Prostate gland (tissue), 2 donors: ENCODE measurements around the gene ZSCAN21. TPM values are rescaled to one million over a fixed set of nuclear protein-coding genes. Genes with fewer than 3 reads are reported as not detected.

Experiments used
- DNase-seq: peaks from one replicate; pipeline ENCODE4 v3.0.0-alpha.2; 2019; ENCODE audit warnings: low spot score
- H3K27ac ChIP-seq, 2 donors: fragments of 200-600 bp; sonication (generic); 2 replicates each; pipeline ENCODE4 v1.5.1; 2017 to 2019
- H3K27me3 ChIP-seq: fragments of 200-600 bp; sonication (generic); replicated peaks from 2 replicates; pipeline ENCODE4 v1.5.1; 2019; ENCODE audit not compliant: insufficient read depth
- H3K36me3 ChIP-seq, 2 donors: fragments of 200-600 bp; sonication (generic); 1 replicate in 1 of 2; 2 replicates in 1 of 2; pipeline versions ENCODE4 v1.5.1 to v1.8.1; 2017 to 2019
- H3K4me1 ChIP-seq: fragments of 200-600 bp; sonication (generic); replicated peaks from 2 replicates; pipeline ENCODE4 v1.5.1; 2019
- H3K4me3 ChIP-seq, 2 donors: fragments of 200-600 bp; sonication (generic); 2 replicates each; pipeline ENCODE4 v1.5.1; 2017 to 2019
- H3K9me3 ChIP-seq: fragments of 200-600 bp; sonication (generic); 2 replicates; pipeline ENCODE4 v1.5.1; 2017
- CTCF ChIP-seq, 4 experiments: fragments of 200-600 bp in 2 of 4; fragments of 450-650 bp in 2 of 4; sonication (generic) in 2 of 4; IDR thresholded peaks; 1 replicate in 3 of 4; 2 replicates in 1 of 4; pipeline ENCODE4 v1.5.1; 2016 to 2019; ENCODE audit warnings: antibody characterized with exemption in 4 of 4, mild to moderate bottlenecking in 2 of 4, moderate library complexity in 2 of 4
- POLR2A ChIP-seq: fragments of 450-650 bp; IDR thresholded peaks from one replicate; pipeline ENCODE4 v1.6.1; 2016; ENCODE audit warnings: antibody characterized with exemption, mild to moderate bottlenecking
- POLR2AphosphoS5 ChIP-seq: sonication (generic); formaldehyde crosslinking; IDR thresholded peaks from one replicate; pipeline ENCODE4 v1.6.1; 2017; ENCODE audit warnings: antibody characterized with exemption
- WGBS: methylation state at CpG from one replicate; pipeline ENCODE4 v1.1.5; 2018; 5-methylcytosine and 5-hydroxymethylcytosine counted together
- intact Hi-C: fragments of 100-400 bp; cut with DNase I; formaldehyde crosslinking; loops from one replicate; pipeline ENCODE4 v1.14.2; 2022
- total RNA-seq, 2 donors: library from RNA; depleted of rRNA; stranded (reverse); fragments of >200 nt; gene quantifications; one replicate each; pipeline ENCODE4 v1.1.0, GENCODE V29; 2016

ZSCAN21 gene
- total RNA-seq, 2 donors from 2014 or later, result 24.6 to 38.0 TPM

GRCh38 chr7:100093925-100094486 lies 44.4 kb downstream of the ZSCAN21 start:
- Histone ChIP-seq H3K4me3 (no peak overlapping the region), H3K36me3 (peaks cover 7 to 65% of the 10 kb centered on the region in 2 donors), H3K27me3 (no peaks in the 10 kb centered on the region), H3K27ac (no peak overlapping the region), H3K4me1 (peaks cover 7% of the 10 kb centered on the region), H3K9me3 (no peaks in the 10 kb centered on the region)
- TF ChIP-seq POLR2AphosphoS5, result no peak
- TF ChIP-seq POLR2A, result no peak
- TF ChIP-seq CTCF (IDR thresholded peaks at IDR 0.05), result no peak
- DNase-seq, result no peak
- 89% methylated on average over 16 of the region's 16 CpGs for WGBS
- intact Hi-C loops, result no loop called here

DNA sequence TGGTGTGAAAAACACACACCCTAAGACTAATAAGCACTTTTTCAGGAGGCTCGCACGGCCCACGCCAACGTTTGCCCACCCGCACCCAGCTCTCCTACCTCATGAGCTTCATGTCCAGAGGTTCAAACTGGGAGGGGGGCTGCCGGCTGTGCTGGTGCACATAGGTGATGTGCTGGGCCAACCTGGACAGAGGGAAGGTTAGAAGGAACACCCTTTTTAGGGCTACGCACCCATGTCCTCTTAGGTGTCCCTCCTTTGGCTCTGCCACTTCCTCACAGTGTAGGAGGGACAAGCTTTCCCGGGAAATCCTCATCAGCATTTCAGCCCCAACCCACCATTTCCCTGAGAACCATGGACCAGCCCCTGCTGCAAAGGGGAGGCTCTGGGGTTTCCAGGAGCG lies 45.7 kb downstream of the ZSCAN21 start:
- H3K4me1 ChIP-seq, result peaks cover 9% of the 10 kb centered on the region
- intact Hi-C loops, result no loop called here

DNA sequence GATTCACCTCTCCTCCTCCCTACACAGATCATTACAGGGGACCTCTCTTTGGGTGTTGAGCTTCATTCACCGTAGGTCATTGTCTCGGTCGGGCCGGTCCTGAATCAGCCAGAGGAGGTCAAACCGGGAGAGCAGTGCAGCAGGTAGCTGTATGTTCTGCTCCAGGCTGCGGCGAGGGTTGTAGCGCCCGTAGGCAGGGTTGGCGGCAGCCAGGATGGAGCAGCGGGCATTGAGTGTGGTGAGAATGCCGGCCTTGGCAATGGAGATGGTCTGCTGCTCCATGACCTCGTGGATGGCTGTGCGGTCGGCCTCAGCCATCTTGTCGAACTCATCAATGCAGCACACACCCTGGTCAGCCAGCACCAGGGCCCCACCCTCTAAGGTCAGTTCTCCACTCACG lies 46.1 kb downstream of the ZSCAN21 start:
- H3K9me3 ChIP-seq, result no peaks in the 10 kb centered on the region
- H3K4me3 ChIP-seq, result no peak overlapping the region
- TF ChIP-seq POLR2AphosphoS5 (no peak), CTCF (IDR thresholded peaks at IDR 0.05) (no peak), POLR2A (no peak)
- 90% methylated on average over 17 of the region's 17 CpGs for WGBS
- peaks cover 7 to 65% of the 10 kb centered on the region in 2 donors for H3K36me3 ChIP-seq
- DNase-seq, result no peak
- H3K27ac ChIP-seq, result no peak overlapping the region
- intact Hi-C loops, result no loop called here
- H3K27me3 ChIP-seq, result no peaks in the 10 kb centered on the region
- peaks cover 9% of the 10 kb centered on the region for H3K4me1 ChIP-seq

More for the DNA sequence above, 45.7 kb downstream of the ZSCAN21 start:
- 83% methylated on average over 9 of the region's 9 CpGs for WGBS
- Histone ChIP-seq H3K27me3 (no peaks in the 10 kb centered on the region), H3K27ac (no peak overlapping the region), H3K9me3 (no peaks in the 10 kb centered on the region), H3K4me3 (no peak overlapping the region), H3K36me3 (peaks cover 7 to 65% of the 10 kb centered on the region in 2 donors)
- TF ChIP-seq POLR2A, result no peak
- no peak for TF ChIP-seq POLR2AphosphoS5
- TF ChIP-seq CTCF (IDR thresholded peaks at IDR 0.05), result no peak
- DNase-seq, result no peak

GRCh38 chr7:100098913-100099312 lies 49.3 kb downstream of the ZSCAN21 start:
- WGBS, result 78% methylated on average over 10 of the region's 10 CpGs
- Histone ChIP-seq H3K9me3 (no peaks in the 10 kb centered on the region), H3K36me3 (peaks cover 7 to 37% of the 10 kb centered on the region in 2 donors), H3K27ac (peak overlapping the region in 1 of 2 donors; percentile 93), H3K27me3 (no peaks in the 10 kb centered on the region), H3K4me1 (peaks cover 9% of the 10 kb centered on the region), H3K4me3 (no peak overlapping the region)
- DNase-seq, result no peak
- intact Hi-C loops, result no loop called here
- TF ChIP-seq POLR2AphosphoS5 (no peak), CTCF (IDR thresholded peaks at IDR 0.05) (no peak), POLR2A (no peak)

DNA sequence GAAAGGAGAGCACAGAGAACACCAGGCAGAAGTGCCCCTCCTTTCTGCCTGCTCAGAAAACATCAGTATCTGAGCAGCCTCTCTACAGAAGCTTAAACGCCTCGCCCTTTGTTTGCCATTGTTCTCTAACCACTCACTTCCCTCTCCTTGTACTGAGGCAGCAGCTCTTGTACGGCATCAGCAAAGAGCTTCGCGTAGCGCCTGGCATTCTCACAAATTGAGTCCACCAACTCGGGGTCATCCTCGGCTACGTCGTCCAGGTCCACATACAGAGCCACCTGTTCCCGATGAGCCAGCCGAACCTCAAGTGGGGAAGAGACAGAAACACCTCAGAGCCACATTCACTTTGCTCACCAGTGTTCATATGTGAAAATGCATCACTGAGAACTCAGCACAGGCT lies 49.9 kb downstream of the ZSCAN21 start:
- Histone ChIP-seq H3K36me3 (peaks cover 7 to 33% of the 10 kb centered on the region in 2 donors), H3K9me3 (no peaks in the 10 kb centered on the region), H3K27ac (peak overlapping the region; percentile 90 to 93), H3K4me1 (peaks cover 9% of the 10 kb centered on the region), H3K27me3 (no peaks in the 10 kb centered on the region), H3K4me3 (peak overlapping the region; percentile 57 to 58)
- intact Hi-C loops, result no loop called here
- 31% methylated on average over 12 of the region's 12 CpGs for WGBS
- DNase-seq, result no peak
- TF ChIP-seq CTCF (IDR thresholded peaks at IDR 0.05) (no peak), POLR2AphosphoS5 (no peak), POLR2A (no peak)
